ENCODE measurements around the gene KCNK3.

DNA sequence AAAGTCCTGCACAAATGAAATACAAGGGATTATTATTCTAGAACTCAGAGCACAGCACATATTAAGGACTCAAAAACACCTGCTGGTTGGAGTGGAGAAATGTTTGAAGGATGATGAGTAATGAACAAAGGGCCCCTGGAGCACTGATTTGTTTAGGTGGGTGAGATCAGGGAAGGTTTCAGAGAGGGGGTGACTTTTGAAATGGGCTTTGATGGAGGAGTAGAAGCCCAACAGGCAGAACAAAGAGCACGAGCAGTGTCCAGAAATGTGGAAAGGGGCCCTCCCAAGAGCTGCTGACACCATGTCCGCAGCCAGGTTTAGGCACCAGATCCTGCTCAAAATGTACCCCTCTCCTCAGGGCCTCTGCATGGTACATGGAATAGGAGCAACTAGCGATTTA lies 23.8 kb downstream of the KCNK3 start:
- TF ChIP-seq, protein P1, sequence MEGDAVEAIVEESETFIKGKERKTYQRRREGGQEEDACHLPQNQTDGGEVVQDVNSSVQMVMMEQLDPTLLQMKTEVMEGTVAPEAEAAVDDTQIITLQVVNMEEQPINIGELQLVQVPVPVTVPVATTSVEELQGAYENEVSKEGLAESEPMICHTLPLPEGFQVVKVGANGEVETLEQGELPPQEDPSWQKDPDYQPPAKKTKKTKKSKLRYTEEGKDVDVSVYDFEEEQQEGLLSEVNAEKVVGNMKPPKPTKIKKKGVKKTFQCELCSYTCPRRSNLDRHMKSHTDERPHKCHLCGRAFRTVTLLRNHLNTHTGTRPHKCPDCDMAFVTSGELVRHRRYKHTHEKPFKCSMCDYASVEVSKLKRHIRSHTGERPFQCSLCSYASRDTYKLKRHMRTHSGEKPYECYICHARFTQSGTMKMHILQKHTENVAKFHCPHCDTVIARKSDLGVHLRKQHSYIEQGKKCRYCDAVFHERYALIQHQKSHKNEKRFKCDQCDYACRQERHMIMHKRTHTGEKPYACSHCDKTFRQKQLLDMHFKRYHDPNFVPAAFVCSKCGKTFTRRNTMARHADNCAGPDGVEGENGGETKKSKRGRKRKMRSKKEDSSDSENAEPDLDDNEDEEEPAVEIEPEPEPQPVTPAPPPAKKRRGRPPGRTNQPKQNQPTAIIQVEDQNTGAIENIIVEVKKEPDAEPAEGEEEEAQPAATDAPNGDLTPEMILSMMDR (IDR thresholded peaks at IDR 0.05; ENCODE audit: extremely low read depth in 1 of 2, insufficient read depth in 1 of 2, low read depth in 1 of 2, low read length in 2 of 2): no peak
- TF ChIP-seq POLR2AphosphoS5 (IDR thresholded peaks at IDR 0.05; ENCODE audit: insufficient read depth, low read depth, low read length) (no peak), POLR2A (IDR thresholded peaks at IDR 0.05; ENCODE audit: low read depth, low read length) (no peak), EZH2 (IDR thresholded peaks at IDR 0.05; ENCODE audit: borderline replicate concordance, low read depth, low read length, severe bottlenecking) (no peak), JUN (IDR thresholded peaks at IDR 0.05; ENCODE audit: borderline replicate concordance, insufficient read depth, insufficient read length, low read depth) (no peak), MYC (IDR thresholded peaks at IDR 0.05; ENCODE audit: low read depth, low read length) (no peak), FOS (IDR thresholded peaks at IDR 0.05; ENCODE audit: borderline replicate concordance, insufficient read depth, low read length) (no peak), GATA2 (IDR thresholded peaks at IDR 0.05; ENCODE audit: insufficient read depth, insufficient read length, low read depth, low read length) (no peak)
- TF ChIP-seq, protein P2, sequence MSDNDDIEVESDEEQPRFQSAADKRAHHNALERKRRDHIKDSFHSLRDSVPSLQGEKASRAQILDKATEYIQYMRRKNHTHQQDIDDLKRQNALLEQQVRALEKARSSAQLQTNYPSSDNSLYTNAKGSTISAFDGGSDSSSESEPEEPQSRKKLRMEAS (IDR thresholded peaks at IDR 0.05; ENCODE audit: insufficient read depth, insufficient read length): no peak

All from endothelial cell of umbilical vein (primary cell).